Measurements from ENCODE around the gene PARVB.

Gene PARVB

GRCh38 chr22:44199866-44200265 lies 175.8 kb downstream of the PARVB start:
- no peak for DNase-seq (ENCODE audit: low read depth, low spot score)

GRCh38 chr22:44200451-44200850 lies 176.3 kb downstream of the PARVB start:
- no peak for DNase-seq (ENCODE audit: low read depth, low spot score)

GRCh38 chr22:44200855-44201550 lies 176.9 kb downstream of the PARVB start:
- no peak for DNase-seq (ENCODE audit: low read depth, low spot score)

GRCh38 chr22:44201665-44202064 lies 177.6 kb downstream of the PARVB start:
- no peak for DNase-seq (ENCODE audit: low read depth, low spot score)

GRCh38 chr22:44202261-44202789 lies 178.2 kb downstream of the PARVB start:
- no peak for DNase-seq (ENCODE audit: low read depth, low spot score)

GRCh38 chr22:44203203-44203602 lies 179.1 kb downstream of the PARVB start:
- DNase-seq (ENCODE audit: low read depth, low spot score): no peak

- DNase-seq (ENCODE audit: low read depth, low spot score): no peak
These were observed 180.8 kb downstream of the PARVB start for GRCh38 chr22:44204739-44205515.

- DNase-seq (ENCODE audit: low read depth, low spot score): no peak
These were observed 181.6 kb downstream of the PARVB start for GRCh38 chr22:44205516-44206329.

GRCh38 chr22:44206330-44206645 lies 182.2 kb downstream of the PARVB start:
- no peak for DNase-seq (ENCODE audit: low read depth, low spot score)

GRCh38 chr22:44206696-44207095 lies 182.6 kb downstream of the PARVB start:
- DNase-seq (ENCODE audit: low read depth, low spot score): no peak

- no peak for DNase-seq (ENCODE audit: low read depth, low spot score)
These were observed 183.3 kb downstream of the PARVB start for GRCh38 chr22:44207173-44207980.

GRCh38 chr22:44207981-44208317 lies 183.8 kb downstream of the PARVB start:
- no peak for DNase-seq (ENCODE audit: low read depth, low spot score)

- no peak for DNase-seq (ENCODE audit: low read depth, low spot score)
These were observed 185.2 kb downstream of the PARVB start for GRCh38 chr22:44209343-44209742.

GRCh38 chr22:44210722-44211121 lies 186.6 kb downstream of the PARVB start:
- DNase-seq (ENCODE audit: low read depth, low spot score): no peak

GRCh38 chr22:44211256-44211945 lies 187.3 kb downstream of the PARVB start:
- DNase-seq (ENCODE audit: low read depth, low spot score): no peak

- no peak for DNase-seq (ENCODE audit: low read depth, low spot score)
These were observed 188.1 kb downstream of the PARVB start for GRCh38 chr22:44211946-44212930.

GRCh38 chr22:44212936-44213335 lies 188.8 kb downstream of the PARVB start:
- no peak for DNase-seq (ENCODE audit: low read depth, low spot score)

GRCh38 chr22:44213489-44214043 lies 189.5 kb downstream of the PARVB start:
- no peak for DNase-seq (ENCODE audit: low read depth, low spot score)

GRCh38 chr22:44214187-44214586 lies 190.1 kb downstream of the PARVB start:
- no peak for DNase-seq (ENCODE audit: low read depth, low spot score)
